ENCODE results near the gene AJAP1.

DNA sequence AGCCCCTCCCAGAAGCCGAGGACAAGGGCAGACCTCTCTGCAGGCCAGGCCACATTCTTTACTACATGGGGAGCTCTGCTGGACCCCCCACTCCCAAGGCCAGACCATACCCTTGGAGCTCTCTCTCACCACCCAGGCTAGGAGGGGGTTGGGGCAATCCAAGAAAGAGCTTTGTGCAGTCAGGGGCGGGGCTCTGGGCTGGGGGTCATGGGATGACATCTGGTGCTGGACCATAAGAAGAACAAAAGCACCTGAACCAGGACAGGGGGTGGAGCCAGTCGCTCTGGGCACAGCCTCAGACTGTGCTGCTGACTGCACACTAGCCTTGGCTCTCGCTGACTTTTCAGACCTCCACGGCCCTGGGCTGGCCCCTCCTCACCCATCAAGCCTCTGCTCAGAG lies 23.1 kb upstream of the AJAP1 start:
- TF ChIP-seq CREB1 (CRISPR knock-in tag; IDR thresholded peaks at IDR 0.05; ENCODE audit: low read depth) (no peak), EZH2phosphoT487 (IDR thresholded peaks at IDR 0.05; ENCODE audit: unreplicated experiment) (no peak), POLR2AphosphoS5 (IDR thresholded peaks at IDR 0.05; ENCODE audit: low read depth) (no peak), EZH2 (IDR thresholded peaks at IDR 0.05; ENCODE audit: low read depth, unreplicated experiment) (no peak), ZNF331 (CRISPR knock-in tag; IDR thresholded peaks at IDR 0.05; ENCODE audit: low read depth) (no peak), JUNB (IDR thresholded peaks at IDR 0.05; ENCODE audit: unreplicated experiment) (no peak), NANOG (IDR thresholded peaks at IDR 0.05; ENCODE audit: borderline replicate concordance) (no peak), ZNF114 (CRISPR knock-in tag; IDR thresholded peaks at IDR 0.05) (no peak)
- TF ChIP-seq, protein P1, sequence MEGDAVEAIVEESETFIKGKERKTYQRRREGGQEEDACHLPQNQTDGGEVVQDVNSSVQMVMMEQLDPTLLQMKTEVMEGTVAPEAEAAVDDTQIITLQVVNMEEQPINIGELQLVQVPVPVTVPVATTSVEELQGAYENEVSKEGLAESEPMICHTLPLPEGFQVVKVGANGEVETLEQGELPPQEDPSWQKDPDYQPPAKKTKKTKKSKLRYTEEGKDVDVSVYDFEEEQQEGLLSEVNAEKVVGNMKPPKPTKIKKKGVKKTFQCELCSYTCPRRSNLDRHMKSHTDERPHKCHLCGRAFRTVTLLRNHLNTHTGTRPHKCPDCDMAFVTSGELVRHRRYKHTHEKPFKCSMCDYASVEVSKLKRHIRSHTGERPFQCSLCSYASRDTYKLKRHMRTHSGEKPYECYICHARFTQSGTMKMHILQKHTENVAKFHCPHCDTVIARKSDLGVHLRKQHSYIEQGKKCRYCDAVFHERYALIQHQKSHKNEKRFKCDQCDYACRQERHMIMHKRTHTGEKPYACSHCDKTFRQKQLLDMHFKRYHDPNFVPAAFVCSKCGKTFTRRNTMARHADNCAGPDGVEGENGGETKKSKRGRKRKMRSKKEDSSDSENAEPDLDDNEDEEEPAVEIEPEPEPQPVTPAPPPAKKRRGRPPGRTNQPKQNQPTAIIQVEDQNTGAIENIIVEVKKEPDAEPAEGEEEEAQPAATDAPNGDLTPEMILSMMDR (conservative IDR thresholded peaks at IDR 0.05; ENCODE audit: low read depth in 2 of 2) = no peak
- TF ChIP-seq, protein P2, sequence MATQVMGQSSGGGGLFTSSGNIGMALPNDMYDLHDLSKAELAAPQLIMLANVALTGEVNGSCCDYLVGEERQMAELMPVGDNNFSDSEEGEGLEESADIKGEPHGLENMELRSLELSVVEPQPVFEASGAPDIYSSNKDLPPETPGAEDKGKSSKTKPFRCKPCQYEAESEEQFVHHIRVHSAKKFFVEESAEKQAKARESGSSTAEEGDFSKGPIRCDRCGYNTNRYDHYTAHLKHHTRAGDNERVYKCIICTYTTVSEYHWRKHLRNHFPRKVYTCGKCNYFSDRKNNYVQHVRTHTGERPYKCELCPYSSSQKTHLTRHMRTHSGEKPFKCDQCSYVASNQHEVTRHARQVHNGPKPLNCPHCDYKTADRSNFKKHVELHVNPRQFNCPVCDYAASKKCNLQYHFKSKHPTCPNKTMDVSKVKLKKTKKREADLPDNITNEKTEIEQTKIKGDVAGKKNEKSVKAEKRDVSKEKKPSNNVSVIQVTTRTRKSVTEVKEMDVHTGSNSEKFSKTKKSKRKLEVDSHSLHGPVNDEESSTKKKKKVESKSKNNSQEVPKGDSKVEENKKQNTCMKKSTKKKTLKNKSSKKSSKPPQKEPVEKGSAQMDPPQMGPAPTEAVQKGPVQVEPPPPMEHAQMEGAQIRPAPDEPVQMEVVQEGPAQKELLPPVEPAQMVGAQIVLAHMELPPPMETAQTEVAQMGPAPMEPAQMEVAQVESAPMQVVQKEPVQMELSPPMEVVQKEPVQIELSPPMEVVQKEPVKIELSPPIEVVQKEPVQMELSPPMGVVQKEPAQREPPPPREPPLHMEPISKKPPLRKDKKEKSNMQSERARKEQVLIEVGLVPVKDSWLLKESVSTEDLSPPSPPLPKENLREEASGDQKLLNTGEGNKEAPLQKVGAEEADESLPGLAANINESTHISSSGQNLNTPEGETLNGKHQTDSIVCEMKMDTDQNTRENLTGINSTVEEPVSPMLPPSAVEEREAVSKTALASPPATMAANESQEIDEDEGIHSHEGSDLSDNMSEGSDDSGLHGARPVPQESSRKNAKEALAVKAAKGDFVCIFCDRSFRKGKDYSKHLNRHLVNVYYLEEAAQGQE (IDR thresholded peaks at IDR 0.05; ENCODE audit: unreplicated experiment) = no peak
- TF ChIP-seq, protein P3, sequence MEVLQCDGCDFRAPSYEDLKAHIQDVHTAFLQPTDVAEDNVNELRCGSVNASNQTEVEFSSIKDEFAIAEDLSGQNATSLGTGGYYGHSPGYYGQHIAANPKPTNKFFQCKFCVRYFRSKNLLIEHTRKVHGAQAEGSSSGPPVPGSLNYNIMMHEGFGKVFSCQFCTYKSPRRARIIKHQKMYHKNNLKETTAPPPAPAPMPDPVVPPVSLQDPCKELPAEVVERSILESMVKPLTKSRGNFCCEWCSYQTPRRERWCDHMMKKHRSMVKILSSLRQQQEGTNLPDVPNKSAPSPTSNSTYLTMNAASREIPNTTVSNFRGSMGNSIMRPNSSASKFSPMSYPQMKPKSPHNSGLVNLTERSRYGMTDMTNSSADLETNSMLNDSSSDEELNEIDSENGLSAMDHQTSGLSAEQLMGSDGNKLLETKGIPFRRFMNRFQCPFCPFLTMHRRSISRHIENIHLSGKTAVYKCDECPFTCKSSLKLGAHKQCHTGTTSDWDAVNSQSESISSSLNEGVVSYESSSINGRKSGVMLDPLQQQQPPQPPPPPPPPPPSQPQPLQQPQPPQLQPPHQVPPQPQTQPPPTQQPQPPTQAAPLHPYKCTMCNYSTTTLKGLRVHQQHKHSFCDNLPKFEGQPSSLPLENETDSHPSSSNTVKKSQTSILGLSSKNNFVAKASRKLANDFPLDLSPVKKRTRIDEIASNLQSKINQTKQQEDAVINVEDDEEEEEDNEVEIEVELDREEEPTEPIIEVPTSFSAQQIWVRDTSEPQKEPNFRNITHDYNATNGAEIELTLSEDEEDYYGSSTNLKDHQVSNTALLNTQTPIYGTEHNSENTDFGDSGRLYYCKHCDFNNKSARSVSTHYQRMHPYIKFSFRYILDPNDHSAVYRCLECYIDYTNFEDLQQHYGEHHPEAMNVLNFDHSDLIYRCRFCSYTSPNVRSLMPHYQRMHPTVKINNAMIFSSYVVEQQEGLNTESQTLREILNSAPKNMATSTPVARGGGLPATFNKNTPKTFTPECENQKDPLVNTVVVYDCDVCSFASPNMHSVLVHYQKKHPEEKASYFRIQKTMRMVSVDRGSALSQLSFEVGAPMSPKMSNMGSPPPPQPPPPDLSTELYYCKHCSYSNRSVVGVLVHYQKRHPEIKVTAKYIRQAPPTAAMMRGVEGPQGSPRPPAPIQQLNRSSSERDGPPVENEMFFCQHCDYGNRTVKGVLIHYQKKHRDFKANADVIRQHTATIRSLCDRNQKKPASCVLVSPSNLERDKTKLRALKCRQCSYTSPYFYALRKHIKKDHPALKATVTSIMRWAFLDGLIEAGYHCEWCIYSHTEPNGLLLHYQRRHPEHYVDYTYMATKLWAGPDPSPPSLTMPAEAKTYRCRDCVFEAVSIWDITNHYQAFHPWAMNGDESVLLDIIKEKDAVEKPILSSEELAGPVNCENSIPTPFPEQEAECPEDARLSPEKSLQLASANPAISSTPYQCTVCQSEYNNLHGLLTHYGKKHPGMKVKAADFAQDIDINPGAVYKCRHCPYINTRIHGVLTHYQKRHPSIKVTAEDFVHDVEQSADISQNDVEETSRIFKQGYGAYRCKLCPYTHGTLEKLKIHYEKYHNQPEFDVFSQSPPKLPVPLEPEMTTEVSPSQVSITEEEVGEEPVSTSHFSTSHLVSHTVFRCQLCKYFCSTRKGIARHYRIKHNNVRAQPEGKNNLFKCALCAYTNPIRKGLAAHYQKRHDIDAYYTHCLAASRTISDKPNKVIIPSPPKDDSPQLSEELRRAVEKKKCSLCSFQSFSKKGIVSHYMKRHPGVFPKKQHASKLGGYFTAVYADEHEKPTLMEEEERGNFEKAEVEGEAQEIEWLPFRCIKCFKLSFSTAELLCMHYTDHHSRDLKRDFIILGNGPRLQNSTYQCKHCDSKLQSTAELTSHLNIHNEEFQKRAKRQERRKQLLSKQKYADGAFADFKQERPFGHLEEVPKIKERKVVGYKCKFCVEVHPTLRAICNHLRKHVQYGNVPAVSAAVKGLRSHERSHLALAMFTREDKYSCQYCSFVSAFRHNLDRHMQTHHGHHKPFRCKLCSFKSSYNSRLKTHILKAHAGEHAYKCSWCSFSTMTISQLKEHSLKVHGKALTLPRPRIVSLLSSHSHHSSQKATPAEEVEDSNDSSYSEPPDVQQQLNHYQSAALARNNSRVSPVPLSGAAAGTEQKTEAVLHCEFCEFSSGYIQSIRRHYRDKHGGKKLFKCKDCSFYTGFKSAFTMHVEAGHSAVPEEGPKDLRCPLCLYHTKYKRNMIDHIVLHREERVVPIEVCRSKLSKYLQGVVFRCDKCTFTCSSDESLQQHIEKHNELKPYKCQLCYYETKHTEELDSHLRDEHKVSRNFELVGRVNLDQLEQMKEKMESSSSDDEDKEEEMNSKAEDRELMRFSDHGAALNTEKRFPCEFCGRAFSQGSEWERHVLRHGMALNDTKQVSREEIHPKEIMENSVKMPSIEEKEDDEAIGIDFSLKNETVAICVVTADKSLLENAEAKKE (CRISPR knock-in tag; IDR thresholded peaks at IDR 0.05) = no peak
- TF ChIP-seq, protein P4, sequence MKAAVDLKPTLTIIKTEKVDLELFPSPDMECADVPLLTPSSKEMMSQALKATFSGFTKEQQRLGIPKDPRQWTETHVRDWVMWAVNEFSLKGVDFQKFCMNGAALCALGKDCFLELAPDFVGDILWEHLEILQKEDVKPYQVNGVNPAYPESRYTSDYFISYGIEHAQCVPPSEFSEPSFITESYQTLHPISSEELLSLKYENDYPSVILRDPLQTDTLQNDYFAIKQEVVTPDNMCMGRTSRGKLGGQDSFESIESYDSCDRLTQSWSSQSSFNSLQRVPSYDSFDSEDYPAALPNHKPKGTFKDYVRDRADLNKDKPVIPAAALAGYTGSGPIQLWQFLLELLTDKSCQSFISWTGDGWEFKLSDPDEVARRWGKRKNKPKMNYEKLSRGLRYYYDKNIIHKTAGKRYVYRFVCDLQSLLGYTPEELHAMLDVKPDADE (IDR thresholded peaks at IDR 0.05) = no peak

Measured in GM23338 (cell line).